Choroid plexus epithelial cell (primary cell): Measurements from ENCODE around the gene PRM1.
"Not testable (repeated sequence)": the region's sequence is repeated elsewhere in the genome, so short reads cannot be mapped to it uniquely, and the experiment has no call there.

ENCODE experiments used
- DNase-seq: peaks from one replicate; pipeline ENCODE4 v3.0.0-alpha.2; 2010; ENCODE audit warnings: low read depth
- H3K4me3 ChIP-seq: 2 replicates; pipeline ENCODE4 v1.5.1; 2011; ENCODE audit warnings: low read depth, mild to moderate bottlenecking, control low read depth, low read length, moderate library complexity
- CTCF ChIP-seq: conservative IDR thresholded peaks from 2 replicates; pipeline ENCODE4 v1.5.1; 2011; ENCODE audit warnings: low read depth, mild to moderate bottlenecking, control low read depth, inconsistent platforms, low read length, moderate library complexity

Gene PRM1

DNA sequence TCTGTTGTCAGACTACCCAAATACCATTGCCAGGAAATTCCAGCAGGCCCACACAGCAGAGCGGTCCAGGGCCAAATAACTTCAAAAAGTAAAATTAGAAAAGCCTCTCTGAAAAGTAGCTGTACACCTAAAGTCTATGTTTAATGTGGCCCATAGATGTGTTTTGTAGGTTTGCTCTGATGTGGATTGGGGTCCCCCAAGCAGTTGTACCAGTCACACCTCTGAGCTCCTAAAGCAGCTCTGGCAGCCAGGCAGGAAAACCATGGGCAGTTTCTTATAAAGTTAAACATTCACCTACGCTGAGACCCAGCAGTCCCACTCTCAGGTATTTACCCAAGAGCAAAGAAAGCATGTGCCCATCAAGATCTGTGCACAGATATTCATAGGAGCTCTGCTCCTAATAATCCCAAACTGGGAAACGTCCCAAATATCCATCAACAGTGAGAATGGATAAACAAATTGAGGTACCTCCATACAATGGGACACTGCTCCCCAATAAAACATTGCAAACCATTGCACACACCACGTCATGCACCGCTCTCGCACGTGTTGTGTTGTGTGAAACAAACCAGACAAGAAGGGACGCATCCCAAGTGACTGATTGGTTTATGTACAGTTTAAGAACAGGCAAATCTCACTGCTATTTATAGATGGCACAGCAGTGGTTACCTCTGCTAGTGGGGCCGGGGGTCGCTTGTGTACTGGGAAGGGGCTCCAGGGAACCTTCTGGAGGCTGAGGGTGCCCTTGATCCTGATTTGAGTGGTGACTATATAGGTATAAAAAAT, 15.8 kb upstream of the PRM1 start:
- TF ChIP-seq CTCF: no peak
- DNase-seq: no peak
- no peak overlapping the region for H3K4me3 ChIP-seq

DNA sequence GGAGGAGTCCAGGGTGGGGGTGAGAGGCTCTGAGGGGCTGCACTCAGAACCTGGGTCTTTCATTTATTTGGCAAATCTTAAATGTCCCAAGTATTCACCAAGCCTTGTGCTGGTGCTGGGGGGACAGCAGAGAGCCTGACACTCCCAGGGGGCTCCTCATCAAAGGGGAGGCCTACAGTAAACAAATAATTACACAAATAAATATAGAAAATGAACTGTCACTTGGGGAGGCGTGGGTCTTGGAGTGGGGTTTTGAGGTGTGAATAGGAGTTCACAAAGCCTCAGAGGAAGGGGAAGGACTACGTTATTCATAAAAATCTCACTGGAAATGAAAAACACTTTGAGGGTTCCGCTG, 15.2 kb upstream of the PRM1 start:
- no peak for DNase-seq
- H3K4me3 ChIP-seq: no peak overlapping the region
- TF ChIP-seq CTCF: no peak

- H3K4me3 ChIP-seq: no peak overlapping the region
- no peak for DNase-seq
- no peak for TF ChIP-seq CTCF
These were observed 14.5 kb upstream of the PRM1 start for GRCh38 chr16:11295672-11296071.

DNA sequence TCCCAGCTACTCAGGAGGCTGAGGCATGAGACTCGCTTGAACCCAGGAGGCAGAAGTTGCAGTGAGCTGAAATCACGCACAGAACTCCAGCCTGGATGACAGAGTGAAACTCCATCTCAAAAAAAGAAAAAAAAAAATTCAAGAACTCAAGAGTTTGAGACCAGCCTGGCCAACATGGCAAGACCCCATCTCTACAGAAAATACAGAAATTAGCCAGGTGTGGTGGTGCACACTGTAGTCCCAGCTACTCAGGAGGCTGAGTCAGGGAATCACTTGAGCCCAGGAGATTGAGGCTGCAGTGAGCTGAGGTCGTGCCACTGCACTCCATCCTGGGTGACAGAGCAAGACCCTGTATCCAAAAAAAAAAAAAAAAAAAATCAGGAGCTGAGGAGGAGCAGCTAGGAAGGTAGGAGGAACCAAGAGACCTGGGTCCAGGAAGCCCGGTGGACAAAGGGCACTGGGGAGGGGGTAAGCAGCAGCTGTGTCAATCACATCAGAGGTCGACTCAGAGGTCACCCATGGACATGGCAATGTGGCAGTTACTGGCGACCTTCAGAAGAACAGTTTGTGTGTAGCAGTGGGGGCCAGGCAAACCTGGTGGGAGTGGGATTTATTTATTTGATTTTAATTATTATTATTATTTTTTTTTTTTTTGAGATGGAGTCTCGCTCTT, 11.1 kb upstream of the PRM1 start:
- DNase-seq: no peak
- no peak for TF ChIP-seq CTCF

GRCh38 chr16:11291091-11291703, 10.1 kb upstream of the PRM1 start:
- no peak for DNase-seq
- no peak for TF ChIP-seq CTCF
- no peak overlapping the region for H3K4me3 ChIP-seq

More for the DNA sequence above, 11.1 kb upstream of the PRM1 start:
- no peak overlapping the region for H3K4me3 ChIP-seq

- DNase-seq: no peak
- H3K4me3 ChIP-seq: no peak overlapping the region
- TF ChIP-seq CTCF: no peak
These were observed 9.2 kb upstream of the PRM1 start for GRCh38 chr16:11290102-11290893.

DNA sequence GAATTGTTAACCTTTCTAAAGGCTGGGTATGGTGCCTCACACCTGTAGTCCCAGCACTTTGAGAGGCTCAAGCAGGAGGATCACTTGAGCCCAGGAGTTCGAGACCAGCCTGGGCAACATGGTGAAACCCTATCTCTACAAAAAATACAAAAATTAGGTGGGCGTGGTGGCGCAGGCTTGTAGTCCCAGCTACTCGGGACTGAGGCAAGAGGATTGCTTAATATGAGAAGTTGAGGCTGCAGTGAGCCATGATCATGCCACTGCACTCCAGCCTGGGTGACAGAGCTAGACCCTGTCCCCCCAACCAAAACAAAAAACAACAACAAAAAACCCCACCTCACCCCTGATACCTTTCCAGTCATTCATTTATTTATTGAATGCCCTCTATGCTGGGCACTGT, 8.6 kb upstream of the PRM1 start:
- not testable (repeated sequence) for DNase-seq, H3K4me3 ChIP-seq
